A673 (cell line): ENCODE data around the gene CCDC57.

Source experiments
- EZH2 ChIP-seq: fragments of 200-600 bp; sonication (generic); IDR thresholded peaks from 2 replicates; pipeline ENCODE4 v1.6.1; 2017; ENCODE audit warnings: borderline replicate concordance, low read depth, mild to moderate bottlenecking, mixed read lengths, antibody characterized with exemption, low read length; ENCODE audit not compliant: poor library complexity, severe bottlenecking
- TF ChIP-seq, protein P1 (sequence below): fragments of 300-800, 200-600 bp; sonication (generic); conservative IDR thresholded peaks from 2 replicates; pipeline ENCODE4 v1.5.1; 2017; ENCODE audit warnings: low read depth, mild to moderate bottlenecking, antibody characterized with exemption, low read length, moderate library complexity, mixed read lengths

DNA sequence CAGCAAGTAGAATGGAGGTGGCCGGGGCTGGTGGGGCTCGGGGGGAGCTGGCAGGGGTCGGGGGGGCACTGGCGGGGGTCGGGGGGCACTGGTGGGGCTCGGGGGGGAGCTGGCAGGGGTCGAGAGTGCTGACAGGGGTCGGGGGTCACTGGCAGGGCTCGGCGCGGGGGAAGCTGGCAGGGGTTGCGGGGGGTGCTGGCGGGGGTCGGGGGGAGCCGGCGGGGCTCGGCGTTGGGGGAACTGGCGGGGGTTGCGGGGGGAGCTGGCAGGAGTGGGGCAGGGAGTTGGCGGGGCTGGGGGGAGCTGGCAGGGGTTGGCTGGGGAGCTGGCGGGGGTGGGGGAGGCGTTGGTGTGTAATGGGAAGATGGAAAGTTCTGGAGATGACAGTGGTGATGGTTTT, 25.1 kb downstream of the CCDC57 start:
- TF ChIP-seq, protein P1, sequence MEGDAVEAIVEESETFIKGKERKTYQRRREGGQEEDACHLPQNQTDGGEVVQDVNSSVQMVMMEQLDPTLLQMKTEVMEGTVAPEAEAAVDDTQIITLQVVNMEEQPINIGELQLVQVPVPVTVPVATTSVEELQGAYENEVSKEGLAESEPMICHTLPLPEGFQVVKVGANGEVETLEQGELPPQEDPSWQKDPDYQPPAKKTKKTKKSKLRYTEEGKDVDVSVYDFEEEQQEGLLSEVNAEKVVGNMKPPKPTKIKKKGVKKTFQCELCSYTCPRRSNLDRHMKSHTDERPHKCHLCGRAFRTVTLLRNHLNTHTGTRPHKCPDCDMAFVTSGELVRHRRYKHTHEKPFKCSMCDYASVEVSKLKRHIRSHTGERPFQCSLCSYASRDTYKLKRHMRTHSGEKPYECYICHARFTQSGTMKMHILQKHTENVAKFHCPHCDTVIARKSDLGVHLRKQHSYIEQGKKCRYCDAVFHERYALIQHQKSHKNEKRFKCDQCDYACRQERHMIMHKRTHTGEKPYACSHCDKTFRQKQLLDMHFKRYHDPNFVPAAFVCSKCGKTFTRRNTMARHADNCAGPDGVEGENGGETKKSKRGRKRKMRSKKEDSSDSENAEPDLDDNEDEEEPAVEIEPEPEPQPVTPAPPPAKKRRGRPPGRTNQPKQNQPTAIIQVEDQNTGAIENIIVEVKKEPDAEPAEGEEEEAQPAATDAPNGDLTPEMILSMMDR = no peak
- TF ChIP-seq EZH2 = no peak
